AG20443 (cell line): ENCODE measurements around the gene IGSF1.
"Not testable (repeated sequence)": the region's sequence is repeated elsewhere in the genome, so short reads cannot be mapped to it uniquely, and the experiment has no call there.

Experiments
- DNase-seq: peaks from one replicate; pipeline ENCODE4 v3.0.0; 2012; ENCODE audit warnings: low spot score, mixed read lengths

Gene IGSF1

DNA sequence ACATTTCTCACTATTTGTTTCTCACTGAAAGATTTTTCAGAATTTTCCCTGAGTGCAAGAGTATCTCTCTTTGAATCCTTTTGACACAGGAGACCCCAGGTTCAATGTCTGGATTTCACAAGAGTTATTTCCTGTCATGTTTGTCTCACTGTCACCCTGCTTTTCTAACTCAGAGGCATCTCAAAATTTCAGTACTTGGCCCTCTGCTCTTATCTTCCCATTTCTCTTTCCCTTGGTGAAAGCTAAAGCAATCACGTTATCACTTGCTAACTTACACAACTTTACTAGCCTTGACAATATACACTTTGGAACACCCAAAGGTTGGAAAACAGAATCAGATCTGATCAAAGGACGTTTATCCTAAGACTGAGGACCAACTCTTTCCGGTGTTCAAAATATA, 17.3 kb downstream of the IGSF1 start:
- DNase-seq: no peak

DNA sequence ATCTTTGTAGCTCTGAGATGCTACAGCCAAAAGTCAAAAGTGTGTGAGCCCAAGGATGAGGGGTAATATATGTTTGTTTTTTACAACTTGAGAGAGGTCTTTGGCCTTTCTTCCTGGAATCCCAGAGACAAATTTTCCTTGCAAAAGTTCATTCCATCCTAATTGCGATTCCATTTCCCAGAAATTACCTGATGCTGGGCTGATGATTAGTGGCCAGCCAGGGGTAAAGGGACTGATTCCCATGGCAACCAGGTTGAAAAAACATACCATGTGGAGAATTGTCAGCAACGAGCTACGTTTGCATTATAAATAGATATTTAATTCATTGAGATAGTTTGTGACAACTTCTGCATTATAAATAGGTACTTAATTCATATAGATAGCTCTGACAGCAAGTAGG, 17.8 kb downstream of the IGSF1 start:
- DNase-seq: no peak

DNA sequence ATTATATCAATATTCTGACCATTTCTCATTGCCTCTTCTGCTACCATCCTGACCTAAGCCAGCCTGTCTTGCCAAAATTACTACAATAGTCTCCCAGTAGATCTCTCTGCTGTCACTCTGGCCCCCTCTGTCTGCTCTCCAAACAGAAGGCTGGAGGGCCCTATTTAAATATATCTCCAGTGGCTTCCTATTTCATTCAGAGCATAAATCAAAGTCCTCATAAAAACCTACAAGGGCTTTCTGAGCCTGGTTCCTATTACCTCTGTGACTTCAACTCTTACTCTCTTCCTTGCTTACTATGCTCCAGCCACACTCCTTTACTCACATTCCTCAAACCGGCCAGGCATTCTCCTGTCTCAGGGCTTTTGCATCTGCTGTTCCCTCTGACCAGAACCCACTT, 19.0 kb downstream of the IGSF1 start:
- DNase-seq: no peak

DNA sequence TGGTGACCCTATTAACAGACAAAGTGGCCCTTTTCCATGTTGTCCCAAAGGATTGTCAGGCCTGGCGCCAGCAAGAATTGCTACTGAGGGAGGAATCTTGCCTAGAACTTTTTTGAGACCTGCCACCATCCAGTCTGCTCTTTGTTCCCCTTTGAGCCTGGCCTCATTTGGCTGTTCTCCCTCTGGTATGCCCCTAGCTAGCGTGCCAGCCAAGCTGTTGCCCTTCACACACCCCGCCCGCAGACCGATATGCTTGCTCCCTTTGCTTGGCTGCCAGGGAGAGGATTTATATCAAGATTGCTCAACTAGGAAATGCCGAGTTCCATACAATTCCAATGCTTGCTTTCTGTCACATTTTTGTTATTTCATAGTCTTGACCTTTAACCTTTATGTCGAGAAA, 24.4 kb downstream of the IGSF1 start:
- no peak for DNase-seq

DNA sequence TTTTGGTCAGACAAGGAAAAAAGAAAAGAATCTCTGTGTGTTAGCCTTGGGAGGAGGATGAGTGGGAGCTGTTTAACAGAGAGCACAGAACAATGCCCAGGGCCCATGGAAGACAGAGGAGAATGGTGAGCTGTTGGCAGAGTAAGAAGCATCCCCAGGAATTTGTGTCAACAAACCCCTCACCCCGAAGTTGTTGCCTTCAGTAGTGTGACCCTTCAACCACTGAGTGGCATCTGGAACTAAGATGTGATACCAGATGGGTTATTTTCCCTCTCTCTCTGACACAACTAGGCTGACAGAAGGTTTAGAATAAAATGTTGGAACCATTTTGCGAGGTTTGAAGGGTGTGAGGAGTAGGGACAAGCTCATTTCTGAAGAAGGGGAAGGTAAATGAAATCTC, 25.1 kb downstream of the IGSF1 start:
- no peak for DNase-seq

DNA sequence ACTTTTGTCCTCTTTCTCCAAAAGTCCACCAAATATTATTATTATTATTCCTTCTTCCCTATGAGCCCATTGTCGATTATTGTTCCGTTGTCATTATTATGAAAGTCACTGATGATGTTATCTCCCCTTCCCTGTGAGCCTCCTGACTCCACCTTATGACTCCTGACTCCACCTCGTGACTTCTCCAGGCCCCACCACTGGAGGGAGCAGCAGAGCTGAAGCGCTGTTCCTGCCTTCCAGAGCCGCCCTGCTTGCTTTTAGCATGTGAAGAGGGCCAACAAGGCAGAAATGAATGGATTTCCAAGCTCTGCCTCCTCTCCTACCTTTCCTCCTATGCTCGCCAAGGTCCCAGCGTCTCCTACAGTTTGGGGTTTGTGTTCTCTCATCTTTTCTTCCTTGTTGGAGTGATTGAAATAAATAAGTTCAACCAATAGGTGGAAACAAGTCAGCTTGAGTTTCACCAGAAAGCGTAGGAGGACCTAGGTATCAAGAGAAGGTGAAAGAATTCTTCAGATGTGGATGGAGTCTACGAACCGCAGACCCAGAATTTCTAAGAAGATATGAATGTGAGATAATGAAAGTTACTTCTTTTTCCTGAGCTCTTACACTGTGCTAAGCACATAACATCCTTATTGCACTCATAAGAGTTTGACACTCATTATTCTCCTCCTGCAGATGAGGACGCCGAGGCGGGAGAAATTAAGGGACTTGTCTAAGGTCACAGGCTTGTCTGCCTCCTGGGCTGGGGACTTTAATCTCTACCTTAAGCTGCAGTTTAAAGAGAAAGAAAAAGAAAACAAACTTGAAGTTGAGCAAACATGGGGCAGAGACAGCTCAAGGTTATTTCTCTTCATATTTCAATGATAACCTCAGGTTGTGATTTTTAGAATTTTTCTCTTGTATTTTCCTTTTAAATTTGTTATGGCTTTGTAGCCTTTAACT, 26.1 kb downstream of the IGSF1 start:
- no peak for DNase-seq

DNA sequence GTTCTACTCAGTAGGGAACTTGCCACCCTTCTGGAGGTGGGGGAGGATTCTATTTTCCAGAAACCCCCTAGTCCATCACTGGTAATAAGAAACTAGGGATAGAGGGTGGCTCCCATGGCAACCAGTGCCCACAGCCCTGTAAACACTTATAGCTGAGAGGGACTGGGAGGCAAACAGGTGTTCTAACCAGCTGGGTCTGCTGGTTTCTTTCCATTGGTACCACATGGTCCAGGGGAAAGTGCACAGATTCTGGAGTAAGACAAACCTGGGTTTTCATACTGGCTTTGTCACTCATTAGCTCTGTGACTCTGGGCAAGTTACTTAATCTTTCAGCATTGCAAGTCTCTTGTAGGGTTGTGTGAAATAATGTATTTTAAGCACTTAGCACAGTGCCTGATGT, 26.9 kb downstream of the IGSF1 start:
- DNase-seq: no peak

DNA sequence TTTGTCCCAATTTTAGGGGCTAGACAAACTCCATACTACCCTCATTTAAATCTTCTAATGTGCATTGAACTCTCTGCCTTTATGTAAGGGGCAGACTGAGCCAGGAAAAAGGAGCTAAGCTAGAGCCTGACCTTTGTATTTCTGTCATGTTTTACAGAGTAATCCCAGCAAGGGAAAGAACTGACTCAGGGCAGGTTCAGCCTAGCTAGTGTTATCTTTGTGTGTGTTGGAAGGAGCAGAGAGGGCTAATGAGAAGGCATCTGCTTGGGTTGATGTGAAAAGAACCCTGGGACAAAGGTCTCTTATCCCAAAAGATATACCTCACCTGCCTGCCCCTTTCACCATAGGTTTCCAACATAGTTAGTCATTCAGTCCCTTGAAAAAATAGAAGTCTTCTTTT, 31.7 kb downstream of the IGSF1 start:
- no peak for DNase-seq

DNA sequence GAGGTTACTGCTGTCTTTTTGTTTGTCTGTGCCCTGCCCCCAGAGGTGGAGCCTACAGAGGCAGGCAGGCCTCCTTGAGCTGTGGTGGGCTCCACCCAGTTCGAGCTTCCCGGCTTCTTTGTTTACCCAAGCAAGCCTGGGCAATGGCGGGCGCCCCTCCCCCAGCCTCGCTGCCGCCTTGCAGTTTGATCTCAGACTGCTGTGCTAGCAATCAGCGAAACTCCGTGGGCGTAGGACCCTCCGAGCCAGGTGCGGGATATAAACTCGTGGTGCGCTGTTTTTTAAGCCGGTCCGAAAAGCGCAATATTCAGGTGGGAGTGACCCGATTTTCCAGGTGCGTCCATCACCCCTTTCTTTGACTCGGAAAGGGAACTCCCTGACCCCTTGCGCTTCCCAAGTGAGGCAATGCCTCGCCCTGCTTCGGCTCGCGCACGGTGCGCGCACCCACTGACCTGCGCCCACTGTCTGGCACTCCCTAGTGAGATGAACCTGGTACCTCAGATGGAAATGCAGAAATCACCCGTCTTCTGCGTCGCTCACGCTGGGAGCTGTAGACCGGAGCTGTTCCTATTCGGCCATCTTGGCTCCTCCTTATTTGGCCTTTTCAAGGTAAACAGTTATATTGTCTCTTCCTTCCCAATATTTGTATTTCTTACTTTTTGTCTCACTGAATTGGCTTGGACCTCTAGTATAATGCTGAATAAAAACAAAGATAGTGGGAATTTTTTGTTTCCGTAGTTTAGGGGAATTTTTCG, 37.9 kb downstream of the IGSF1 start:
- DNase-seq: not testable (repeated sequence)

DNA sequence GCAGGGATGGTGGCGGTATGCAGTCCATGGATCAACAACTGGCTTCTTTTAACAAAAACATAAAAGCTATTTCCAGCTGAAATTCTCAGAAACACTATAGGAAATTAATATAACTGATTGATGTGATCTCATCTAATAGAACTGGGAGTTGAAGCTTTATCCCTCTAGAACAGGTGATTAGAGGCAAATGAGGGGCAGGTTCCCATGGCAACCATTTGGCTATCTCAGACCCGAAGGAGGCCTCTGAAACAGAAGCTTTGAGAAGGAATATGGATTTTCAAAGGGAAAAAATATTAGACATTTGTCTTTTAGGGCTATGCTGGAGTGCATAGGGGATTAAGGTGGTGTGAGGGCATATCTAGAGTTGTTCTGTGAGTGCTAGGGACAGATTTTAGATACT, 50.0 kb downstream of the IGSF1 start:
- no peak for DNase-seq

DNA sequence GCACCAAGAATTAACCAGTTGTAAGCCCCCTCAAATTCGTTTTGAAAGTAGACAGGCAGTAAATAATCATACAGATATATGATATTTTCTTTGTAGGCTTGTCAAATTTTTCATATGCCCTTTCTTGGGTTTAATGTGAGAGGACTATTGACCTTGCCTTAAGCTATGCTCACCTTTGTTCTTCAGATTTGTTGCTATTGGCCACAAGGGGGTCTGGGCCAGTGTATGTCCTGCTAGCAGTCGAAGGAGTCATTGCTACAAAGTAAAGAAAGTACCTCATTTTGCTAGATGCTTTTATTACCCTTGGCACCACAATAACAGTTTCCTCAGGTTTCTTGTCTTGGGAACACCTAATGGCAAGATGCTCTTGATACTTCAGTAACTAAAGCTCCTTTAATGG, 51.7 kb downstream of the IGSF1 start:
- no peak for DNase-seq

DNA sequence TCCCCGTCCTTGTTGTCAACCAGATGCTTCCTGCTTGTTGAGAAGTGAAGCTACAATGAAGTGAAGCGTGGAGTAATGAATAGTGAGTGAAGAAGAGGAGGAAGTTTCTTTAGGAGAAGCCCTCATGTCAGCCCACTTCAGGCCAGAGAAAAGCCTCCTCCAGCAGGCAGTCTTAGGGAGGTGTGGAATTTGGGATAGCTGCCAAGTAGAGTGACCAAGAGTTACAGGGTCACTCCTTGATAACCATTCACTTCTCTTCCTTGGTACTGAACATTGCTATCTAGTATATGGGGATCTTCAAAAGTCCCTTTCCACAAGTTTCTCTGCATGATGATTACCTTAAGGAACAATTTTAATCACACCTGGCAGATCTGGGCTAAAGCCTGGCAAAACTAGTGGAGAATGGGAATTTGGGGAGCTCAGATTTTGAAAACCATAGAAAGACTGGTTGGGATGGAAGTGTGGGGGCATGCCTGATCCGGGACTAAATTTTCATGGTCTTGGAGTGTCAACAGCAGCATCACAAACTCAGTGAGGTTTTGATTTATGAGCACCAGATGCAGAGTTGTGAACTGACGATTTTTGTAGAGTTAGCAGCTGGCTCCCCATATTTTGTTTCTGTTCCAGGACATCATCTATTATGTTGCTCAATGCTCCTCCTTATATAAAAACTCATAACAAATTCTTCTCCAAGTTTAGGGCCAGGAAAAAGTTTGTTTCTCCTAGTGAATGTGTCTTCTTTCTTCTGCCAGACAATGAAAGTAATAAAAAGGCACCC, 53.1 kb downstream of the IGSF1 start:
- no peak for DNase-seq

DNA sequence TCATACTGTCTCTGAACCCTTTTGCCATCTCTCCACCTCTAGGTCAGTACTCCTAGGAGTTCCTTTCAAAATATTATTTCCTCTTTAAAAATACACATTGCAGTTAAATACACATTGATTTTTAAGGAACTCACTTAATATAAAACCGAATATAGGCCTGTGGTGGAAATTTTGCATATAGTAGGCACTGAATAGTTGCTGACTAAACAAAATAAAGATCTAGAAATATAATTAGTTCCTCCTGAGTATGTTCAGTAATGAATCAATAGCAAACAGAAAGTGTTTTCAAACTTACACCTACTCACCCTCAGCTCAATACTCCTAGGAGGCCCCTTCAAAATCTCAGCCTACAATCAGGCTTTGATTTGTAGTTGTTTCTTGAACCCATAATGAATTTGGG, 61.5 kb downstream of the IGSF1 start:
- DNase-seq: no peak

DNA sequence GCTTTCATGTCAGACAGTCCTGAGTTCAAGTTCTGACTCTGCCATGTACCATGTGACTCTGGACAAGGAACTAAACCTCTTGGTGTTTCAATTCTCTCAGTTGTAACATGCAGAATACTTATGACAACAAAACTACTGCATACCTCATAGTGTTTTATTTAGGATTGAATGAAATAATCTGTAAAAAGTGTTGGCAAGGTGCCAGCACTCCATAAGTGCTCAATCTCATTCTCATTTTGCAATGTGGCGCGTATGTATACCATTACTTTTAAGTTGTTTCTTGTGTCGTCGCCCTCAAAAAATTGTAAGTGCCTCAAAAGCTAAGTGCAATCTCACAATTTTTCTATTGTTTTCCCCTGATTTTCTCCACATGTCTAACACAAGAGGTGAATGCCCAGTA, 62.5 kb downstream of the IGSF1 start:
- no peak for DNase-seq

DNA sequence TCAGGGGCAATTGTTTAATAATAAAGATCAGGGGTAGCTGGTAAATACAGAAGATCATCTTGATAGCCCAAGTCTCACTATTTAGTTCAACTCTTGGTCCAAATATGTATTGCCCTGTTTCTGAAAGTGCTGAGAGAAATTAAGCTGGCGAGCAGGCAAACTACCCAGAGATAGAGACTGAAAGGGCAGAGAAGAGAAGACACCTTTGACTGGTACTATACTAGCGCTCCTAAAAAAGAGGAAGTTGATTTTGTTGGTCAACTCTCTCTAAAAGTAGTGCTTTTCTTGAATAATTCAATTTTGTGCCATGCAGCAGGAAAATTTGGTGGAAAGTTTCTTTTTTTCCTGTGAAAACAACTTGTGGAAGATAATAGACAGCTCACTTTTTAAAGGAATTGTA, 64.0 kb downstream of the IGSF1 start:
- DNase-seq: no peak
